Activated T-cell treated with anti-CD3 and anti-CD28 coated beads for 24 hours (primary cell): ENCODE results near the gene BCKDHB.
"Not testable (repeated sequence)": the region's sequence is repeated elsewhere in the genome, so short reads cannot be mapped to it uniquely, and the experiment has no call there.

Source experiments
- DNase-seq: peaks from one replicate; pipeline ENCODE4 v3.0.0-alpha.2; 2020; ENCODE audit warnings: low read depth

The BCKDHB gene

GRCh38 chr6:80263585-80263984 is 157.1 kb downstream of the BCKDHB start:
- no peak for DNase-seq

GRCh38 chr6:80268865-80269730 is 162.6 kb downstream of the BCKDHB start:
- no peak for DNase-seq

GRCh38 chr6:80271074-80271473 is 164.6 kb downstream of the BCKDHB start:
- no peak for DNase-seq

- DNase-seq: no peak
These were observed 166.5 kb downstream of the BCKDHB start for GRCh38 chr6:80272988-80273387.

- DNase-seq: no peak
These were observed 170.4 kb downstream of the BCKDHB start for GRCh38 chr6:80276861-80277260.

- DNase-seq: no peak
These were observed 171.0 kb downstream of the BCKDHB start for GRCh38 chr6:80277501-80277900.

- DNase-seq: no peak
These were observed 174.0 kb downstream of the BCKDHB start for GRCh38 chr6:80280262-80281010.

GRCh38 chr6:80282913-80283554 is 176.6 kb downstream of the BCKDHB start:
- DNase-seq: no peak

GRCh38 chr6:80287112-80287511 is 180.6 kb downstream of the BCKDHB start:
- no peak for DNase-seq

GRCh38 chr6:80287607-80288006 is 181.1 kb downstream of the BCKDHB start:
- no peak for DNase-seq

GRCh38 chr6:80289727-80290126 is 183.3 kb downstream of the BCKDHB start:
- DNase-seq: no peak

GRCh38 chr6:80294531-80294930 is 188.1 kb downstream of the BCKDHB start:
- DNase-seq: not testable (repeated sequence)

- DNase-seq: no peak
These were observed 196.2 kb downstream of the BCKDHB start for GRCh38 chr6:80302716-80303115.

GRCh38 chr6:80304014-80304413 is 197.5 kb downstream of the BCKDHB start:
- DNase-seq: no peak

- DNase-seq: no peak
These were observed 208.1 kb downstream of the BCKDHB start for GRCh38 chr6:80314531-80314930.

GRCh38 chr6:80316686-80317231 is 210.3 kb downstream of the BCKDHB start:
- no peak for DNase-seq

- DNase-seq: no peak
These were observed 212.7 kb downstream of the BCKDHB start for GRCh38 chr6:80319196-80319595.

GRCh38 chr6:80321011-80321410 is 214.5 kb downstream of the BCKDHB start:
- no peak for DNase-seq

GRCh38 chr6:80325742-80326141 is 219.3 kb downstream of the BCKDHB start:
- no peak for DNase-seq

GRCh38 chr6:80328652-80329051 is 222.2 kb downstream of the BCKDHB start:
- no peak for DNase-seq

GRCh38 chr6:80329496-80329895 is 223.0 kb downstream of the BCKDHB start:
- no peak for DNase-seq

- DNase-seq: no peak
These were observed 224.5 kb downstream of the BCKDHB start for GRCh38 chr6:80330961-80331360.
